HEK293 (cell line): ENCODE data around the gene XKR7.

ENCODE experiments used
- HOXA7 ChIP-seq: sonication (generic); formaldehyde crosslinking; IDR thresholded peaks from 2 replicates; pipeline ENCODE4 v1.8.1; 2022; ENCODE audit warnings: missing genetic modification reagents, borderline replicate concordance
- ZNF132 ChIP-seq: fragments of 450-650 bp; formaldehyde crosslinking; IDR thresholded peaks from 2 replicates; pipeline ENCODE4 v1.5.1; 2017; ENCODE audit warnings: missing biosample characterization, missing genetic modification characterization, borderline replicate concordance
- ZNF169 ChIP-seq: fragments of 450-650 bp; formaldehyde crosslinking; IDR thresholded peaks from 2 replicates; pipeline ENCODE4 v1.5.1; 2016; ENCODE audit warnings: missing biosample characterization, missing genetic modification characterization
- ZNF274 ChIP-seq, 2 experiments: fragments of 200-500 bp in 1 of 2; fragments of 450-650 bp in 1 of 2; sonication (Bioruptor generic) in 1 of 2; formaldehyde crosslinking in 1 of 2; IDR thresholded peaks; 2 replicates each; pipeline versions ENCODE4 v1.5.1 to v1.6.1; 2014 to 2016; ENCODE audit warnings: borderline replicate concordance in 1 of 2, inconsistent platforms in 1 of 2, low read length in 1 of 2, missing biosample characterization in 1 of 2, missing genetic modification characterization in 1 of 2
- ZNF510 ChIP-seq: fragments of 450-650 bp; formaldehyde crosslinking; IDR thresholded peaks from 2 replicates; pipeline ENCODE4 v1.5.1; 2018; ENCODE audit warnings: mild to moderate bottlenecking, missing genetic modification characterization, missing biosample characterization; ENCODE audit not compliant: insufficient replicate concordance
- ZNF514 ChIP-seq: fragments of 450-650 bp; formaldehyde crosslinking; IDR thresholded peaks from 2 replicates; pipeline ENCODE4 v1.5.1; 2016; ENCODE audit warnings: missing biosample characterization, missing genetic modification characterization
- ZNF610 ChIP-seq: fragments of 450-650 bp; formaldehyde crosslinking; IDR thresholded peaks from 2 replicates; pipeline ENCODE4 v1.5.1; 2016; ENCODE audit warnings: missing biosample characterization, missing genetic modification characterization, borderline replicate concordance
- TF ChIP-seq, protein P1 (sequence below): fragments of 450-650 bp; formaldehyde crosslinking; IDR thresholded peaks from 2 replicates; pipeline ENCODE4 v1.5.1; 2016; ENCODE audit warnings: missing biosample characterization, missing genetic modification characterization
- TF ChIP-seq, protein P2 (sequence below): fragments of 450-650 bp; formaldehyde crosslinking; IDR thresholded peaks from 2 replicates; pipeline ENCODE4 v1.5.1; 2016; ENCODE audit warnings: missing biosample characterization, missing genetic modification characterization
- TF ChIP-seq, protein P3 (sequence below): sonication (generic); formaldehyde crosslinking; IDR thresholded peaks from 2 replicates; pipeline ENCODE4 v1.8.1; 2022; ENCODE audit warnings: mild to moderate bottlenecking, moderate library complexity, missing genetic modification reagents

DNA sequence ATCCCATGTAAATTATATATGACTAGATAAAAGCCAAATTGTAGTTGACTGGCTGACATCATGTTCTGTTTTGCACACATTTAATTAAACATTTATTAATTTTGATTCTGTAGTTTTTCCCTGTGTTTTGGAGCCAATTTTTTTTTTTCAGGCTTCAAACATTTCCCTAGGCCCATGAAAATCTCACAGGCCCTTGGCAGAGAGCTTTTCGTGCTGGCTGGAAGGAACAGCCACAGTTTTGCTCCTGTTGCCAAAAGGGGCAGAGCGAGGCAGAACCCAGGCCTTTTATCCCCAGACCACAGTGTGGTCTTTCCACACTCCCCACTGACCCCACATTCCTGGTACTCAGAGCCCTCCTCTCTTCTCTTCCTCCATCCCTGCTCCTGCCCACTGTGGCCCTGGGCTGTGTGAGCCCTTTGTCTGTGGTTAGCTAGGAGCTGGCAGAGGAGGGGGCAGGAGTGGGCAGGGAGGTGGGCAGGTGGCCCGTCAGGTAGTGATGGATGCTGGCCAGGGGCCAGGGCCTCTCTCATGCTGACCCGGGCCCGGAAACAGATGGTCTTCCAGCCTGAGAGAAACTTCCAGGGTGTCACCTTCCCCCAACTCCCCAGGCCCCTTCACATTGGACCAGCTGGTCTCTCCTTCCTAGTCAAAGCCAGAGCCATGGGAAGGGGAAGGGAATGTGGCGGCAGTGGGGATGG is 22.8 kb downstream of the XKR7 start:
- TF ChIP-seq, protein P1, sequence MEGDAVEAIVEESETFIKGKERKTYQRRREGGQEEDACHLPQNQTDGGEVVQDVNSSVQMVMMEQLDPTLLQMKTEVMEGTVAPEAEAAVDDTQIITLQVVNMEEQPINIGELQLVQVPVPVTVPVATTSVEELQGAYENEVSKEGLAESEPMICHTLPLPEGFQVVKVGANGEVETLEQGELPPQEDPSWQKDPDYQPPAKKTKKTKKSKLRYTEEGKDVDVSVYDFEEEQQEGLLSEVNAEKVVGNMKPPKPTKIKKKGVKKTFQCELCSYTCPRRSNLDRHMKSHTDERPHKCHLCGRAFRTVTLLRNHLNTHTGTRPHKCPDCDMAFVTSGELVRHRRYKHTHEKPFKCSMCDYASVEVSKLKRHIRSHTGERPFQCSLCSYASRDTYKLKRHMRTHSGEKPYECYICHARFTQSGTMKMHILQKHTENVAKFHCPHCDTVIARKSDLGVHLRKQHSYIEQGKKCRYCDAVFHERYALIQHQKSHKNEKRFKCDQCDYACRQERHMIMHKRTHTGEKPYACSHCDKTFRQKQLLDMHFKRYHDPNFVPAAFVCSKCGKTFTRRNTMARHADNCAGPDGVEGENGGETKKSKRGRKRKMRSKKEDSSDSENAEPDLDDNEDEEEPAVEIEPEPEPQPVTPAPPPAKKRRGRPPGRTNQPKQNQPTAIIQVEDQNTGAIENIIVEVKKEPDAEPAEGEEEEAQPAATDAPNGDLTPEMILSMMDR (tag by site-specific recombination) = no peak
- TF ChIP-seq, protein P2, sequence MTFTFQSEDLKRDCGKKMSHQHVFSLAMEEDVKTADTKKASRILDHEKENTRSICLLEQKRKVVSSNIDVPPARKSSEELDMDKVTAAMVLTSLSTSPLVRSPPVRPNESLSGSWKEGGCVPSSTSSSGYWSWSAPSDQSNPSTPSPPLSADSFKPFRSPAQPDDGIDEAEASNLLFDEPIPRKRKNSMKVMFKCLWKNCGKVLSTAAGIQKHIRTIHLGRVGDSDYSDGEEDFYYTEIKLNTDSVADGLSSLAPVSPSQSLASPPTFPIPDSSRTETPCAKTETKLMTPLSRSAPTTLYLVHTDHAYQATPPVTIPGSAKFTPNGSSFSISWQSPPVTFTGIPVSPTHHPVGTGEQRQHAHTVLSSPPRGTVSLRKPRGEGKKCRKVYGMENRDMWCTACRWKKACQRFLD (tag by site-specific recombination) = no peak
- no peak for TF ChIP-seq ZNF274 (IDR thresholded peaks at IDR 0.05; ENCODE audit: low read length)
- TF ChIP-seq ZNF274 (tag by site-specific recombination; IDR thresholded peaks at IDR 0.05; ENCODE audit: borderline replicate concordance) = no peak
- no peak for TF ChIP-seq ZNF610 (tag by site-specific recombination)
- TF ChIP-seq ZNF514 = no peak
- TF ChIP-seq ZNF132 (tag by site-specific recombination) = no peak
- no peak for TF ChIP-seq ZNF510 (tag by site-specific recombination)
- TF ChIP-seq, protein P3, sequence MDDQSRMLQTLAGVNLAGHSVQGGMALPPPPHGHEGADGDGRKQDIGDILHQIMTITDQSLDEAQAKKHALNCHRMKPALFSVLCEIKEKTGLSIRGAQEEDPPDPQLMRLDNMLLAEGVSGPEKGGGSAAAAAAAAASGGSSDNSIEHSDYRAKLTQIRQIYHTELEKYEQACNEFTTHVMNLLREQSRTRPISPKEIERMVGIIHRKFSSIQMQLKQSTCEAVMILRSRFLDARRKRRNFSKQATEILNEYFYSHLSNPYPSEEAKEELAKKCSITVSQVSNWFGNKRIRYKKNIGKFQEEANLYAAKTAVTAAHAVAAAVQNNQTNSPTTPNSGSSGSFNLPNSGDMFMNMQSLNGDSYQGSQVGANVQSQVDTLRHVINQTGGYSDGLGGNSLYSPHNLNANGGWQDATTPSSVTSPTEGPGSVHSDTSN (CRISPR knock-in tag) = no peak
- no peak for TF ChIP-seq HOXA7
- TF ChIP-seq ZNF169 (tag by site-specific recombination) = no peak
